Body of pancreas (tissue), 4 donors: ENCODE data around the gene CPT2.

Source experiments
- POLR2A ChIP-seq, 3 donors: fragments of 450-650 bp; IDR thresholded peaks; one replicate each; pipeline ENCODE4 v1.6.1; 2016; ENCODE audit warnings: antibody characterized with exemption in 3 of 3, mild to moderate bottlenecking in 2 of 3
- TF ChIP-seq, protein P1 (sequence below), 7 experiments: fragments of 450-650 bp in 4 of 7; fragments of 200-600 bp in 3 of 7; sonication (generic) in 3 of 7; IDR thresholded peaks; one replicate each; pipeline ENCODE4 v1.5.1; 2016 to 2019; ENCODE audit warnings: antibody characterized with exemption in 7 of 7

DNA sequence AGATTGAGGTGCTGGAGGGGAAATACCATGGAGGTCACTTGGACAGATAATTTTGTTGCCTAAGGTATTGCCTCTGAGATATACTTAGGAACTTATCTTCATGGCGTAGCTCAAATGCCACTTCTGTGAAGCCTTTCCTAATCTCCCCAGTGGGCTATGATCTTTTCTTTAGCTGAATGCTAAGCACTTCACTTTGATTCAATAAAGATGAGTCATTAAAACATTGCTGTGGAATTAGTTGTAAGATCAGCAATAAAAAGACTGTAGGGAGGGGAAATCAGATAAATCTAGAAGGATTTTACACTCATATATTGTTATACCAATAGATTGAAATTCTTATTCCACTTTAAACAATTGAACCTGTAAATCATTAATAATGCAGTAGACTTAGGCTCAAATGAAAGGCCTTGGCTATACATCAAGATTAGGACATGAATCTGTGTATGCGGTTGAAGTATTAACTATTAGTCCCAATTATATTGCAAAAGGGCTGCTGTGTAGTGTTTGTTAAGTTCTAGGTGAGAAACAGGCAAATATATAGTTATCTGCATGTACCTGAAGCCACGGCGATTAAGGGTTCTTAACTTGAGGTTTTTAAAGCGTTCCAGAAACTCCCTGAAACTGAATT lies 60.9 kb downstream of the CPT2 start:
- TF ChIP-seq, protein P1, sequence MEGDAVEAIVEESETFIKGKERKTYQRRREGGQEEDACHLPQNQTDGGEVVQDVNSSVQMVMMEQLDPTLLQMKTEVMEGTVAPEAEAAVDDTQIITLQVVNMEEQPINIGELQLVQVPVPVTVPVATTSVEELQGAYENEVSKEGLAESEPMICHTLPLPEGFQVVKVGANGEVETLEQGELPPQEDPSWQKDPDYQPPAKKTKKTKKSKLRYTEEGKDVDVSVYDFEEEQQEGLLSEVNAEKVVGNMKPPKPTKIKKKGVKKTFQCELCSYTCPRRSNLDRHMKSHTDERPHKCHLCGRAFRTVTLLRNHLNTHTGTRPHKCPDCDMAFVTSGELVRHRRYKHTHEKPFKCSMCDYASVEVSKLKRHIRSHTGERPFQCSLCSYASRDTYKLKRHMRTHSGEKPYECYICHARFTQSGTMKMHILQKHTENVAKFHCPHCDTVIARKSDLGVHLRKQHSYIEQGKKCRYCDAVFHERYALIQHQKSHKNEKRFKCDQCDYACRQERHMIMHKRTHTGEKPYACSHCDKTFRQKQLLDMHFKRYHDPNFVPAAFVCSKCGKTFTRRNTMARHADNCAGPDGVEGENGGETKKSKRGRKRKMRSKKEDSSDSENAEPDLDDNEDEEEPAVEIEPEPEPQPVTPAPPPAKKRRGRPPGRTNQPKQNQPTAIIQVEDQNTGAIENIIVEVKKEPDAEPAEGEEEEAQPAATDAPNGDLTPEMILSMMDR (IDR thresholded peaks at IDR 0.05) = no peak
- no peak for TF ChIP-seq POLR2A (IDR thresholded peaks at IDR 0.05)
